Esophagus muscularis mucosa (tissue), 4 donors: ENCODE data around the gene COL16A1.

ENCODE experiments used
- EP300 ChIP-seq: sonication (generic); formaldehyde crosslinking; IDR thresholded peaks from one replicate; pipeline ENCODE4 v1.6.1; 2017; ENCODE audit warnings: antibody characterized with exemption
- POLR2A ChIP-seq: fragments of 450-650 bp; IDR thresholded peaks from one replicate; pipeline ENCODE4 v1.6.1; 2017; ENCODE audit warnings: antibody characterized with exemption, moderate library complexity, mild to moderate bottlenecking, low read depth
- POLR2AphosphoS5 ChIP-seq, 2 donors: sonication (generic); formaldehyde crosslinking; IDR thresholded peaks; one replicate each; pipeline ENCODE4 v1.6.1; 2017; ENCODE audit warnings: antibody characterized with exemption in 2 of 2
- TF ChIP-seq, protein P1 (sequence below), 3 experiments: fragments of 200-600 bp in 2 of 3; fragments of 450-650 bp in 1 of 3; sonication (generic) in 2 of 3; IDR thresholded peaks; one replicate each; pipeline ENCODE4 v1.5.1; 2017 to 2019; ENCODE audit warnings: antibody characterized with exemption in 3 of 3, mild to moderate bottlenecking in 2 of 3, moderate library complexity in 1 of 3

DNA sequence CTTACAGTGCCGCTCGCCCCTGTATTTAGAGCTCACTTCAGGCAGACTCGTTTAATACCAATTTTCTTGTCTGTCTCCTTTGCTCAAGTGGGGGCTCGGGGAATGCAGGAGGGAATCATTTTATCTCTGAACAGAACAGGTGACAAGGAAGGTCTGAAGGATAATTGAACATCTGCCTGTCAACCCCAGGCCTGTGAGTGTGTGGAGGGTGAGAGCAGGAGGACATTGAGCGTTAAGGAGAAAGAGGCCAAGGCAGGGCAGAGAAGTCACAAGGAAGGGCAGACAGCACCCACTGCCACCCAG, 49.4 kb downstream of the COL16A1 start:
- TF ChIP-seq, protein P1, sequence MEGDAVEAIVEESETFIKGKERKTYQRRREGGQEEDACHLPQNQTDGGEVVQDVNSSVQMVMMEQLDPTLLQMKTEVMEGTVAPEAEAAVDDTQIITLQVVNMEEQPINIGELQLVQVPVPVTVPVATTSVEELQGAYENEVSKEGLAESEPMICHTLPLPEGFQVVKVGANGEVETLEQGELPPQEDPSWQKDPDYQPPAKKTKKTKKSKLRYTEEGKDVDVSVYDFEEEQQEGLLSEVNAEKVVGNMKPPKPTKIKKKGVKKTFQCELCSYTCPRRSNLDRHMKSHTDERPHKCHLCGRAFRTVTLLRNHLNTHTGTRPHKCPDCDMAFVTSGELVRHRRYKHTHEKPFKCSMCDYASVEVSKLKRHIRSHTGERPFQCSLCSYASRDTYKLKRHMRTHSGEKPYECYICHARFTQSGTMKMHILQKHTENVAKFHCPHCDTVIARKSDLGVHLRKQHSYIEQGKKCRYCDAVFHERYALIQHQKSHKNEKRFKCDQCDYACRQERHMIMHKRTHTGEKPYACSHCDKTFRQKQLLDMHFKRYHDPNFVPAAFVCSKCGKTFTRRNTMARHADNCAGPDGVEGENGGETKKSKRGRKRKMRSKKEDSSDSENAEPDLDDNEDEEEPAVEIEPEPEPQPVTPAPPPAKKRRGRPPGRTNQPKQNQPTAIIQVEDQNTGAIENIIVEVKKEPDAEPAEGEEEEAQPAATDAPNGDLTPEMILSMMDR (IDR thresholded peaks at IDR 0.05), result no peak
- no peak for TF ChIP-seq POLR2AphosphoS5 (IDR thresholded peaks at IDR 0.05)
- no peak for TF ChIP-seq POLR2A
- TF ChIP-seq EP300, result no peak
